HEK293 (cell line): Measurements from ENCODE around the gene ZNF836.

ENCODE experiments used
- BCL11B ChIP-seq: fragments of 450-650 bp; formaldehyde crosslinking; IDR thresholded peaks from 2 replicates; pipeline ENCODE4 v1.5.1; 2016; ENCODE audit warnings: low read depth, missing biosample characterization, missing genetic modification characterization
- BCL6B ChIP-seq: fragments of 450-650 bp; formaldehyde crosslinking; IDR thresholded peaks from 2 replicates; pipeline ENCODE4 v1.5.1; 2017; ENCODE audit warnings: missing biosample characterization, missing genetic modification characterization
- GLI4 ChIP-seq: fragments of 450-650 bp; formaldehyde crosslinking; IDR thresholded peaks from 2 replicates; pipeline ENCODE4 v1.5.1; 2016; ENCODE audit warnings: missing biosample characterization, missing genetic modification characterization
- HOXC10 ChIP-seq: sonication (generic); formaldehyde crosslinking; IDR thresholded peaks from 2 replicates; pipeline ENCODE4 v1.8.1; 2023; ENCODE audit warnings: mild to moderate bottlenecking, missing genetic modification reagents
- SCRT1 ChIP-seq: fragments of 450-650 bp; formaldehyde crosslinking; IDR thresholded peaks from 2 replicates; pipeline ENCODE4 v1.5.1; 2016; ENCODE audit warnings: missing biosample characterization, missing genetic modification characterization, borderline replicate concordance
- YY2 ChIP-seq: fragments of 450-650 bp; formaldehyde crosslinking; IDR thresholded peaks from 2 replicates; pipeline ENCODE4 v1.5.1; 2016; ENCODE audit warnings: missing biosample characterization, missing genetic modification characterization
- ZBTB1 ChIP-seq: fragments of 450-650 bp; formaldehyde crosslinking; IDR thresholded peaks from 2 replicates; pipeline ENCODE4 v1.5.1; 2016; ENCODE audit warnings: missing biosample characterization, missing genetic modification characterization
- ZFP69B ChIP-seq: fragments of 450-650 bp; formaldehyde crosslinking; IDR thresholded peaks from 2 replicates; pipeline ENCODE4 v1.5.1; 2016; ENCODE audit warnings: missing biosample characterization, missing genetic modification characterization
- ZNF148 ChIP-seq: fragments of 450-650 bp; formaldehyde crosslinking; IDR thresholded peaks from 2 replicates; pipeline ENCODE4 v1.5.0; 2017; ENCODE audit warnings: missing biosample characterization, missing genetic modification characterization, borderline replicate concordance
- ZNF155 ChIP-seq: fragments of 450-650 bp; formaldehyde crosslinking; IDR thresholded peaks from 2 replicates; pipeline ENCODE4 v1.5.1; 2016; ENCODE audit warnings: missing biosample characterization, missing genetic modification characterization
- ZNF2 ChIP-seq: fragments of 450-650 bp; formaldehyde crosslinking; IDR thresholded peaks from 2 replicates; pipeline ENCODE4 v1.5.1; 2016; ENCODE audit warnings: missing biosample characterization, missing genetic modification characterization
- ZNF362 ChIP-seq: fragments of 450-650 bp; formaldehyde crosslinking; IDR thresholded peaks from 2 replicates; pipeline ENCODE4 v1.5.1; 2016; ENCODE audit warnings: missing biosample characterization, missing genetic modification characterization
- ZNF518A ChIP-seq: fragments of 450-650 bp; formaldehyde crosslinking; conservative IDR thresholded peaks from 2 replicates; pipeline ENCODE4 v1.5.1; 2016; ENCODE audit warnings: low read depth, missing biosample characterization, missing genetic modification characterization
- ZNF610 ChIP-seq: fragments of 450-650 bp; formaldehyde crosslinking; IDR thresholded peaks from 2 replicates; pipeline ENCODE4 v1.5.1; 2016; ENCODE audit warnings: missing biosample characterization, missing genetic modification characterization, borderline replicate concordance
- ZNF626 ChIP-seq: fragments of 450-650 bp; sonication (Bioruptor Pico); formaldehyde crosslinking; IDR thresholded peaks from 2 replicates; pipeline ENCODE4 v1.5.1; 2018; ENCODE audit warnings: missing biosample characterization, missing genetic modification characterization, inconsistent platforms
- ZNF670 ChIP-seq: fragments of 450-650 bp; formaldehyde crosslinking; IDR thresholded peaks from 2 replicates; pipeline ENCODE4 v1.5.1; 2016; ENCODE audit warnings: missing biosample characterization, missing genetic modification characterization, low read depth
- ZNF777 ChIP-seq: fragments of 450-650 bp; formaldehyde crosslinking; IDR thresholded peaks from 2 replicates; pipeline ENCODE4 v1.5.1; 2017; ENCODE audit warnings: missing biosample characterization, missing genetic modification characterization, borderline replicate concordance
- ZNF843 ChIP-seq: fragments of 450-650 bp; formaldehyde crosslinking; IDR thresholded peaks from 2 replicates; pipeline ENCODE4 v1.5.1; 2016; ENCODE audit warnings: missing biosample characterization, missing genetic modification characterization
- ZXDB ChIP-seq: fragments of 450-650 bp; formaldehyde crosslinking; IDR thresholded peaks from 2 replicates; pipeline ENCODE4 v1.5.1; 2016; ENCODE audit warnings: missing biosample characterization, missing genetic modification characterization
- TF ChIP-seq, protein P1 (sequence below): fragments of 450-650 bp; formaldehyde crosslinking; IDR thresholded peaks from 2 replicates; pipeline ENCODE4 v1.5.1; 2016; ENCODE audit warnings: missing biosample characterization, missing genetic modification characterization
- TF ChIP-seq, protein P2 (sequence below): fragments of 450-650 bp; formaldehyde crosslinking; optimal IDR thresholded peaks from 2 replicates; pipeline ENCODE3; 2016; ENCODE audit warnings: missing biosample characterization, mild to moderate bottlenecking, missing genetic modification characterization

The ZNF836 gene

DNA sequence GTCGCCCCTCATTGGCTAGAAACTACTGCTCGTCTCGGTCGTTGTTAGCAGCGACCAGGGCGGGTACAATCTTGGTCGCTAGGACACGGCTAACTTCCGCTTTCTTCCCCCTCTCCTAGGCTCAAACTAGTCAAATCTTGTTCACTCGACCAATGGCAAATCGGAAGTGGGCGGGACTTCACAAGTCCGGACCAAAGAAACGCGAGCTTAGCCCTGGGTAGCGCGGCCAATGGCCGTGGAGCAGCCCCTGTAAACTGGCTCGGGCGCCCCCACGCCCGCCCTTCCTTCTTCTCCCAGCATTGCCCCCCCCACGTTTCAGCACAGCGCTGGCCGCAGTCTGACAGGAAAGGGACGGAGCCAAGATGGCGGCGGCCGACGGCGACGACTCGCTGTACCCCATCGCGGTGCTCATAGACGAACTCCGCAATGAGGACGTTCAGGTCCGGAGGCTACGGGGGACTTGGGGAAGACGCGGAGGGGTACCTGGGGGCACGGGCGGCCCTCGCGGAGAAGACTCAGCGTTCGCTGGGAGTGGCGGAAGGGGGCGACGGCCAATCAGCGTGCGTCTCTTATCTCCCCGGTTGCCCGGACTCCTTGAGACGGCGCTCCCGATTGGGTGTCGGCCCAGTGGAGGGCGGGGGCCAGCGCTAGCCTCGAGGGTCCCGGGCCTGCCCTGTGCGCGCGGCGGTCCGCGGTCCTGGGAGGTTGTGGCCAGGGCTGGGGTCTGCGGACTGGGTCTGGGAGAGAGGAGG, 18.5 kb upstream of the ZNF836 start, which contains the start of gene PPP2R1A (continued):
- TF ChIP-seq, protein P1, sequence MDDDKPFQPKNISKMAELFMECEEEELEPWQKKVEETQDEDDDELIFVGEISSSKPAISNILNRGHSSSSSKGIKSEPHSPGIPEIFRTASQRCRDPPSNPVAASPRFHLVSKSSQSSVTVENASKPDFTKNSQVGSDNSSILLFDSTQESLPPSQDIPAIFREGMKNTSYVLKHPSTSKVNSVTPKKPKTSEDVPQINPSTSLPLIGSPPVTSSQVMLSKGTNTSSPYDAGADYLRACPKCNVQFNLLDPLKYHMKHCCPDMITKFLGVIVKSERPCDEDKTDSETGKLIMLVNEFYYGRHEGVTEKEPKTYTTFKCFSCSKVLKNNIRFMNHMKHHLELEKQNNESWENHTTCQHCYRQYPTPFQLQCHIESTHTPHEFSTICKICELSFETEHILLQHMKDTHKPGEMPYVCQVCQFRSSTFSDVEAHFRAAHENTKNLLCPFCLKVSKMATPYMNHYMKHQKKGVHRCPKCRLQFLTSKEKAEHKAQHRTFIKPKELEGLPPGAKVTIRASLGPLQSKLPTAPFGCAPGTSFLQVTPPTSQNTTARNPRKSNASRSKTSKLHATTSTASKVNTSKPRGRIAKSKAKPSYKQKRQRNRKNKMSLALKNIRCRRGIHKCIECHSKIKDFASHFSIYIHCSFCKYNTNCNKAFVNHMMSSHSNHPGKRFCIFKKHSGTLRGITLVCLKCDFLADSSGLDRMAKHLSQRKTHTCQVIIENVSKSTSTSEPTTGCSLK = no peak
- TF ChIP-seq ZFP69B (tag by site-specific recombination) (no peak), ZNF362 (no peak), ZNF670 (no peak), HOXC10 (peak; percentile 93; the same call in 1 of the 2 replicates), ZNF626 (tag by site-specific recombination) (no peak), YY2 (peak; percentile 89), ZBTB1 (no peak), ZNF518A (no peak; the same call in 1 of the 2 replicates), ZNF843 (peak; percentile 55; the same call in 1 of the 2 replicates), ZXDB (tag by site-specific recombination) (peak; percentile 100), BCL11B (tag by site-specific recombination) (0 out of 2 replicates have a peak, but pooled peaks have one; percentile 55), SCRT1 (tag by site-specific recombination) (no peak), ZNF777 (no peak; the same call in 1 of the 2 replicates), ZNF610 (tag by site-specific recombination) (no peak), BCL6B (tag by site-specific recombination) (no peak), ZNF148 (tag by site-specific recombination) (no peak), ZNF155 (tag by site-specific recombination) (no peak), ZNF2 (tag by site-specific recombination) (peak; percentile 29; the same call in 1 of the 2 replicates), GLI4 (tag by site-specific recombination) (peak; percentile 93)
- TF ChIP-seq, protein P2, sequence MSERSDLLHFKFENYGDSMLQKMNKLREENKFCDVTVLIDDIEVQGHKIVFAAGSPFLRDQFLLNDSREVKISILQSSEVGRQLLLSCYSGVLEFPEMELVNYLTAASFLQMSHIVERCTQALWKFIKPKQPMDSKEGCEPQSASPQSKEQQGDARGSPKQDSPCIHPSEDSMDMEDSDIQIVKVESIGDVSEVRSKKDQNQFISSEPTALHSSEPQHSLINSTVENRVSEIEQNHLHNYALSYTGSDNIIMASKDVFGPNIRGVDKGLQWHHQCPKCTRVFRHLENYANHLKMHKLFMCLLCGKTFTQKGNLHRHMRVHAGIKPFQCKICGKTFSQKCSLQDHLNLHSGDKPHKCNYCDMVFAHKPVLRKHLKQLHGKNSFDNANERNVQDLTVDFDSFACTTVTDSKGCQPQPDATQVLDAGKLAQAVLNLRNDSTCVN (tag by site-specific recombination) = peak; percentile 78
